ENCODE measurements around the gene ROMO1. TPM values are rescaled to one million over a fixed set of nuclear protein-coding genes. Genes with fewer than 3 reads are reported as not detected.
"Not testable (repeated sequence)": the region's sequence is repeated elsewhere in the genome, so short reads cannot be mapped to it uniquely, and the experiment has no call there.

Gene ROMO1
- total RNA-seq, 1 donor from 2014 or later = 248 TPM

- Histone ChIP-seq H3K4me1 (peaks cover 37% of the 10 kb centered on the region), H3K27ac (no peak overlapping the region)
Observed at GRCh38 chr20:35720165-35721123, 21.2 kb downstream of the ROMO1 start.

GRCh38 chr20:35721219-35721618 lies 22.0 kb downstream of the ROMO1 start:
- H3K4me1 ChIP-seq = peaks cover 37% of the 10 kb centered on the region
- peaks cover 7 to 97% of the 10 kb centered on the region in 2 donors for H3K36me3 ChIP-seq
- H3K27me3 ChIP-seq = no peaks in the 10 kb centered on the region
- TF ChIP-seq POLR2AphosphoS5 (IDR thresholded peaks at IDR 0.05; ENCODE audit: insufficient read depth in 1 of 2, low read depth in 1 of 2) (no peak), POLR2A (IDR thresholded peaks at IDR 0.05) (no peak), CTCF (IDR thresholded peaks at IDR 0.05) (no peak)
- H3K9me3 ChIP-seq = no peaks in the 10 kb centered on the region
- intact Hi-C loops (cut with DNase I) = no loop called here
- no peak overlapping the region for H3K27ac ChIP-seq
- DNase-seq (ENCODE audit: extremely low spot score in 2 of 2) = no peak
- no peak overlapping the region for H3K4me3 ChIP-seq

More at GRCh38 chr20:35720165-35721123, 21.2 kb downstream of the ROMO1 start:
- no peak for DNase-seq (ENCODE audit: extremely low spot score in 2 of 2)
- Histone ChIP-seq H3K36me3 (peaks cover 9 to 97% of the 10 kb centered on the region in 2 donors), H3K4me3 (no peak overlapping the region), H3K27me3 (no peaks in the 10 kb centered on the region), H3K9me3 (no peaks in the 10 kb centered on the region)
- TF ChIP-seq POLR2AphosphoS5 (IDR thresholded peaks at IDR 0.05; ENCODE audit: insufficient read depth in 1 of 2, low read depth in 1 of 2) (no peak), CTCF (IDR thresholded peaks at IDR 0.05) (no peak), POLR2A (IDR thresholded peaks at IDR 0.05) (no peak)
- intact Hi-C loops (cut with DNase I) = no loop called here

GRCh38 chr20:35721621-35722020 lies 22.4 kb downstream of the ROMO1 start:
- no peak for DNase-seq (ENCODE audit: extremely low spot score in 2 of 2)
- no peak overlapping the region for H3K27ac ChIP-seq
- no peaks in the 10 kb centered on the region for H3K9me3 ChIP-seq
- TF ChIP-seq POLR2AphosphoS5 (IDR thresholded peaks at IDR 0.05; ENCODE audit: insufficient read depth in 1 of 2, low read depth in 1 of 2) (no peak), CTCF (IDR thresholded peaks at IDR 0.05) (no peak), POLR2A (IDR thresholded peaks at IDR 0.05) (no peak)
- intact Hi-C loops (cut with DNase I) = no loop called here
- peaks cover 4 to 97% of the 10 kb centered on the region in 2 donors for H3K36me3 ChIP-seq
- H3K4me1 ChIP-seq = peaks cover 37% of the 10 kb centered on the region
- no peak overlapping the region for H3K4me3 ChIP-seq
- H3K27me3 ChIP-seq = no peaks in the 10 kb centered on the region

GRCh38 chr20:35723275-35723639 lies 24.1 kb downstream of the ROMO1 start:
- peaks cover 4 to 96% of the 10 kb centered on the region in 2 donors for H3K36me3 ChIP-seq
- intact Hi-C loops (cut with DNase I) = not testable (repeated sequence)

GRCh38 chr20:35723652-35724320 lies 24.6 kb downstream of the ROMO1 start:
- H3K27ac ChIP-seq; H3K9me3 ChIP-seq; H3K4me3 ChIP-seq; H3K27me3 ChIP-seq; intact Hi-C loops (cut with DNase I); DNase-seq (ENCODE audit: extremely low spot score in 2 of 2): not testable (repeated sequence)
- Histone ChIP-seq H3K4me1 (peaks cover 30% of the 10 kb centered on the region), H3K36me3 (peaks cover 4 to 98% of the 10 kb centered on the region in 2 donors)

More at GRCh38 chr20:35723275-35723639, 24.1 kb downstream of the ROMO1 start:
- H3K27ac ChIP-seq; DNase-seq (ENCODE audit: extremely low spot score in 2 of 2); H3K27me3 ChIP-seq; H3K4me3 ChIP-seq; H3K9me3 ChIP-seq: not testable (repeated sequence)
- H3K4me1 ChIP-seq = peaks cover 35% of the 10 kb centered on the region

All from vagina (tissue), 2 donors.